Suppressor macrophage treated with lipopolysaccharide for 1 hour (primary cell): ENCODE data around the gene ATP8B2.
"Not testable (repeated sequence)": the region's sequence is repeated elsewhere in the genome, so short reads cannot be mapped to it uniquely, and the experiment has no call there.

Experiments
- DNase-seq, 3 donors: peaks; one replicate each; pipeline ENCODE4 v3.0.0-alpha.2; 2020 to 2022

The ATP8B2 gene

GRCh38 chr1:154347961-154348360 is 22.6 kb downstream of the ATP8B2 start:
- peak; percentile 30 to 48 (median 35) for DNase-seq

GRCh38 chr1:154348429-154349076 is 23.2 kb downstream of the ATP8B2 start:
- no peak for DNase-seq

GRCh38 chr1:154349121-154349520 is 23.8 kb downstream of the ATP8B2 start:
- no peak for DNase-seq

- no peak for DNase-seq
Observed at GRCh38 chr1:154350383-154350782, 25.1 kb downstream of the ATP8B2 start.

- DNase-seq: no peak
Observed at GRCh38 chr1:154351363-154352068, 26.2 kb downstream of the ATP8B2 start.

- DNase-seq: no peak
Observed at GRCh38 chr1:154352245-154352580, 26.9 kb downstream of the ATP8B2 start.

GRCh38 chr1:154352581-154353459 is 27.5 kb downstream of the ATP8B2 start:
- DNase-seq: peak; percentile 74 to 84 (median 80)

GRCh38 chr1:154353460-154353904 is 28.2 kb downstream of the ATP8B2 start:
- DNase-seq: peak; percentile 77 to 87 (median 84)

- DNase-seq: no peak
Observed at GRCh38 chr1:154353966-154354365, 28.6 kb downstream of the ATP8B2 start.

- DNase-seq: no peak
Observed at GRCh38 chr1:154358519-154358918, 33.2 kb downstream of the ATP8B2 start.

- DNase-seq: no peak
Observed at GRCh38 chr1:154360288-154360687, 35.0 kb downstream of the ATP8B2 start.

GRCh38 chr1:154360881-154361280 is 35.6 kb downstream of the ATP8B2 start:
- DNase-seq: not testable (repeated sequence)

- no peak for DNase-seq
Observed at GRCh38 chr1:154361357-154361756, 36.0 kb downstream of the ATP8B2 start.

- DNase-seq: no peak
Observed at GRCh38 chr1:154371436-154371835, 46.1 kb downstream of the ATP8B2 start.

- DNase-seq: peak; percentile 42 to 47 (median 46)
Observed at GRCh38 chr1:154373777-154374357, 48.5 kb downstream of the ATP8B2 start.

GRCh38 chr1:154379301-154379700 is 54.0 kb downstream of the ATP8B2 start:
- DNase-seq: no peak

- no peak for DNase-seq
Observed at GRCh38 chr1:154384650-154385489, 59.5 kb downstream of the ATP8B2 start.

- peak; percentile 52 to 74 (median 67) for DNase-seq
Observed at GRCh38 chr1:154386643-154387352, 61.5 kb downstream of the ATP8B2 start.

GRCh38 chr1:154391086-154391770 is 65.9 kb downstream of the ATP8B2 start:
- peak in 2 of 3 donors; percentile 48 to 50 for DNase-seq

GRCh38 chr1:154398141-154398540 is 72.8 kb downstream of the ATP8B2 start:
- DNase-seq: no peak

GRCh38 chr1:154398678-154399077 is 73.4 kb downstream of the ATP8B2 start:
- DNase-seq: no peak
